Activated T-helper 1 cell treated with anti-CD3 and anti-CD28 coated beads, Interleukin-2, amount 50 U/mL, for 16 hours (primary cell): ENCODE results near the gene TGFBRAP1.
A peak's percentile ranks its signal among the peaks of the same experiment; 100 is the strongest.

Experiments used
- DNase-seq, 2 donors: peaks; one replicate each; pipeline ENCODE4 v3.0.0-alpha.2; 2020; ENCODE audit warnings: low read depth in 1 of 2, low spot score in 1 of 2

Gene TGFBRAP1

DNA sequence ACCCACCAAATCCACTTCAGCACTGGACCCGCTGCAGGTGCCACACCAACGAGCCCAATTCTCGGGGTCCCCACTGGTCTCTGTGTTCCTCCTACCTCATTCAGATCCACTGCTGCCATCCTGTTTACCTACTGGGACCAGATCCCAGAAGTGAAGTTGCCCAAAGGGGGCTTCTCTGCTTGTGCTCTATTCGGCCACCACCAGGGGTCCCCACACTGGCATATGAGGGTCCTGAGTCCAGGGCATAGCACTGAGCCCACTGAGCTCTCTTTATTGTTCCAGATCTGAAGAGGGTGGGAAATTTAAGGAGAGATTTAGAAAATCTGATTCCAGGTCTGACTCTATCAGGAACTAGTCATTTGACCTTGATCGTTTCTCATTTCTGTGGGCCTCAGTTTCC, 85.6 kb downstream of the TGFBRAP1 start:
- DNase-seq = no peak

DNA sequence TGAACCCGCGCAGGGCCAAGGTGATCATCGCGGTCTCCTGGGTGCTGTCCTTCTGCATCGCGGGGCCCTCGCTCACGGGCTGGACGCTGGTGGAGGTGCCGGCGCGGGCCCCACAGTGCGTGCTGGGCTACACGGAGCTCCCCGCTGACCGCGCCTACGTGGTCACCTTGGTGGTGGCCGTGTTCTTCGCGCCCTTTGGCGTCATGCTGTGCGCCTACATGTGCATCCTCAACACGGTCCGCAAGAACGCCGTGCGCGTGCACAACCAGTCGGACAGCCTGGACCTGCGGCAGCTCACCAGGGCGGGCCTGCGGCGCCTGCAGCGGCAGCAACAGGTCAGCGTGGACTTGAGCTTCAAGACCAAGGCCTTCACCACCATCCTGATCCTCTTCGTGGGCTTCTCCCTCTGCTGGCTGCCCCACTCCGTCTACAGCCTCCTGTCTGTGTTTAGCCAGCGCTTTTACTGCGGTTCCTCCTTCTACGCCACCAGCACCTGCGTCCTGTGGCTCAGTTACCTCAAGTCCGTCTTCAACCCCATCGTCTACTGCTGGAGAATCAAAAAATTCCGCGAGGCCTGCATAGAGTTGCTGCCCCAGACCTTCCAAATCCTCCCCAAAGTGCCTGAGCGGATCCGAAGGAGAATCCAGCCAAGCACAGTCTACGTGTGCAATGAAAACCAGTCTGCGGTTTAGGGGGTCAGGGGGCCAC, 87.1 kb downstream of the TGFBRAP1 start:
- no peak for DNase-seq

DNA sequence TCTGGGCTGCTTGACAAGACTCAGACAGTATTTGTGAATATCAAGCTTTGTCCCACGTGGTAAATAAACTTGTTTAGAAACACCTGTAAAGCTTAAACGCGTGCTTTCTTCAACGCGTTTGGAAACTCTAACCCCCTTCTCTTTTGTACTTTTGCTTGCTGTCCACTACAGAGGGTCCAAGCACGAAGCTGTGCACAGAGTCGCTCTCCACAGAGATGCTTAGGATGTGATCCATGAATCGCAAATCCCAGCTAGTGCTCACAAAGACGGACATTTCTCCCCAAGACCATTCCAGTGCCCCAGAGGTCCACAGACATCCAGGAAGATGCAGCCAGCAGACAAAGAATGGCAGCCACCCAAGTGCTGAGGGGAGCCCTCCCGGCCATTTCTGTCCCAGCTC, 88.1 kb downstream of the TGFBRAP1 start, which contains the start of gene GPR45:
Gene GPR45 (plus strand): TSS at position 301 of the 400 bp plus-strand sequence. CDS start 116 bp downstream, outside the sequence.
- no peak for DNase-seq

DNA sequence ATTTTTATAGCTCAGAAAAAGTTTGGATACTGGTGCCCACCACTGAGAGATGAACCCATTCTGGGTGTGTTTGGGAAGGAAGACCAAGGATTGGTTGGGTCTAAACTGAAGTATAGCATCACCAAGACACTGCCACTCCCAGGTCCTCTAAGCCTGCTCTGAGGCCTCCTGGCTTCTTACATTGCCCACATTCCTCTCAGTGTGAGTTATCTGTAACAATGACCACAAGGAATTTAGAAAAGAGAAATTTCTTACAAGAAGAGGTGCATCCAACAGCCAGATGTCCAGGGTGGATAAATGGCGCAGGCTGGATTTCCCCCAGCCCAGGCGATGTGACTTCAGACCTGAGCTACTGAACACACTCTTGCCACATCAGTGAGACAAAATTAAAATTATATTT, 89.6 kb downstream of the TGFBRAP1 start:
- DNase-seq = no peak

DNA sequence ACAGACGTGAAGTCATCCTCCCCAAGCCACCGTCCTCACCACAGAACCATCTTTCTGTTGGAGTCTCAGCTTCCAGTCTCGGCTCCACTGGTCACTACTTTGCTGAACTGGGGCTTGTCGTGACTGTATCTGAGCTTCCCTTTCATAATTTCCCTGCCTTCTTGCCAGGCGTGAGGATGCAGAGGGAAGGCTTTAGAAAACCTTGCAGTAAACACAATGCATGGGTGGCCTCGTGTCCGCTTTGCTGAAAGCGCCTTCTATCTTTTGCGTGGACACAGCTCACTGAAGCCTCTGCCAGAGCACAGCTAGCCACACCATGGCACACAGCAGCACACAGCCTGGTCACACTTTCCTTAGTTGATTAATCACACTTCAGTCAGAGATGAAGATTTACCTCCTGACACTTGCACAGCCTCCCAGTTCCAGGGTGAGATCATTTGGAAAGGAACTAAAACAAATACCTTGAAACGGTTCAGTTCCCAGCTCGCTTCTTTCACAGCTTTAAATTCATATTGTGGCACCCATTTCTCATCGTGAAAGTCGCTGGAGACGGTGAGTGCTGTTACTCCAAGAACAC, 90.8 kb downstream of the TGFBRAP1 start:
- DNase-seq = no peak

DNA sequence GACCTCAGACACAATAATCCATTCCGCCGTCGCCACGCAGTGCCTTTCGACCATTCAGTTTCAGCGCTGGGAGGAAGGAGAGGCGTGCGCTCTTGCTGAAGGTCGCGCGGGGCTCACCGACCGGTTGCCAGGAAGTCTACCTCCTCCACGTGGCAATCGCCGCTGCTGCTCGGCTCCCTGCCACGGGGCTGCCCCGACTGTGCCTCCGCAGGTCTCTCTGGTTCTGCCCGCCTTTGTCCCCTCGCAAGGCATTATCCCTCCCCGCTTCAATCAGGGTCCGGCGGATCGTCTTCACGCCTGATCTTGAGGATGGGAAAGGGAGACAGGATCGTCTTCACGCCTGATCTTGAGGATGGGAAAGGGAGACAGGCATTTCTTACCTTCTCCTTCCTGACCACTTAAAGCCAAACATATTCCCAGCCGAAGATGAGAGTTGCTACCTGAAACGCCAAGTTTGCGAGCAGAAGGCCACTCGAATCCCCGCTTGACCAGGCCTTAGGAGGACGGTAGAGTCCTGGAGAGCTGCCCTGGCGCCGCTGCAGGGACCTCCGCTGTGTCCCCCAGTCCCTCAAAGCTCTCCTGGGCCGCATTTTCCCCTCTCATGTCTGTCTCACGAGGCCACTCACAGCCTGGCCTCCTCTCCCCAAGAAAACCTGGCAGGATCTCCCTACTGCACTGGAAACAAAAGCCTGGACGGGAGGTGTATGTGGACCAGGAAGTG, 92.3 kb downstream of the TGFBRAP1 start:
- DNase-seq = no peak

DNA sequence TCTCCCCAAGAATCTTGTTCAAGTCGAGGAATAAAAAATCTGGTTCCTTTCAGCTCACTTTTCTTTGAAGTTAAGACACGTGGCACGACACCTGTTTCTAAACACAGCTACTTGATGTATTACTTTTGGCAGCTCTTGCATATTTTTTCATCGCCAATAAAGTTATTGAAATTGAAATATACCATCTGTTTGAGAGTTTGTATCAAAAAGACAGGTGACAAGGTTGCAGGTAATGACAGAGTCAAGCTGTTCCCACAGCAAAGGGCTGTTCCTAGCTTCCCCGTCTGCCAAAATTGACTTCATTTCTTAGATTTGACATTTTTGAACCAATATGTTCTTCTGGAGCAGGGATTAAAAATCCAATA, 93.5 kb downstream of the TGFBRAP1 start:
- DNase-seq = no peak

DNA sequence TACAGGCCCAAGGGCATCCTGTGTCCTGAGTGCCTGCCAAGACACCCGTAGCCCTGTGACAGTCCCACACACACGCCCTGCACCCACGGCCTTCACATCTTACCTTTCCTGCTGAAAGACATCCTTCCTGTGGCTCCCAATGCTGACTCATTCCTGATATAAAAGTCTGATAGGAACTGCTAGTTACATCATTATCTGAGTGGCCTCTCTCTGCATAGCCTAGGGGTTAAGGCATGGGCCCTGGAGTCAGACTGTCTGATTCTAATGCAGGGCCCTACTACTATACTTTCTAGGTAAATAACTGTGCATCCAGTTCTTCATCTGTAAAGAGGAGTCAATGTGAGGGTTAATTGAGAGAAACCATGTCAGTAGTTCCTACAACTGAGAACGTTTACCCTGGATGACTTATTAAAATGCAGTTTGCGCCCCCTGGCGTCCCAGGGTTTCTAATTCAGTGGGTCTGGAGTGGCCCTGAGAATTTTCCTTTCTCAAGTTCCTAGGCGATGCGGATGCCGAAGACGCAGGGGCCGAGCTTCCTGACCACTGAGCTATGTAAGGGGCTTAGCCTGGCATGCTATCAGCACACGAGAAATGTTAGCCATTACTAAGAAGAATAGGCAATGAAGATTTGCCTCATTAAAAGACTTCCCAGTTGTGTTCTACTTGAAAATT, 94.0 kb downstream of the TGFBRAP1 start:
- DNase-seq = peak; percentile 20 to 28

DNA sequence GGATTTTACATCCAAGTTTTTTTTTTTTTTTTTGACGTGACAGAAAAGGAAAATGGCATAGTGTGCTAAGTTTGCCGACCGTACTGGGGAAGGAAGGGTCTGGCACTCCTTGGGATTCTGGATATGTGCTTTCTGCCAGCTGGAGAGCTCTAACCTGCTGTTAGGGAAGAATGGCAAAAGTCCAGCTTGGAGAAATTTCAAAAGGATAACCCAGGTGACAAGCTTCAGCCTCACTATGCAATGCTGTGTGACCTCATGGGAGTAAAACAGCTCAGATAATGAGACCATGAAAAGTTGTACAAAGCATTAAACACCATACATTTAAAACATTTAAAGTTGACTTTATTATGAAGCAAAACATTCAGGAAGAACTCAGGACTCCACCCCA, 98.3 kb downstream of the TGFBRAP1 start:
- DNase-seq = no peak

DNA sequence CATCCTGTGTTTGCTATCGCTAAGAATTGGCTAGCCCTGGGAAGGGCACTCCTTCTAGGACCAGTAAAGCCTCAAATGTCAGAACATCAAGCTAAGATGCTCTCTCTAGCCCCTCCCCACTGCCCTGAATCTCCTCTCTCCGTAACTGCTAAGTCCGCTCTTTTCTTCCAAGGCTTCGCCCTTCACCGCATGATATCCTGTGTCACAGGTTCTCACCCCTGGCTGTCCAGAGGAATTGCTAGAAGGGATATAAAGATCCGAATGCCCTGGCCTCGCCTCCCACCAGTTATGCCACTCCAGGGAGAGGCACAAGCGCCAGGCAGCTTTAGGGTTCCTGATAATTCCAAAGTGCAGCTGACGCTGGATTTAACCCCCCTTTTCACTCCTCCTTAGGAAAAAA, 105.1 kb downstream of the TGFBRAP1 start:
- no peak for DNase-seq

DNA sequence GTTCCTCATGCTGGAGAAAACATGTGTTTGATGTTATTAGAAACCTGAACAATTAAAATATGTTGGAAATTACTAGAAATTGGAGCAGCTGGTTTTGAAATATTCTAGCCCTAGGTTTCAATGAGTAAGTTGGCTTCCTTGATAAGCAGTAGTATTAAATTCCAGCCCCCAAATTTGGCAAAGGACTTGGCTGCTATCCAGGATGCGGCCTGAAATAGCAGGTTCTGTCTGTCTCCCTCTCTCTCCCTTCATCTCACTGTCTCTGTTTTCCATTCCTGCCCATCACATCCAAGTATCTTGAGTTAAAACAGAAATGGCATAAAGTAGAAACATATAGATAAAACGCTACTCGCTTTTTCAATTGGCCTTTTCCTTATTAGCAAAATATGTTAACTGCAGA, 108.9 kb downstream of the TGFBRAP1 start:
- DNase-seq = no peak

DNA sequence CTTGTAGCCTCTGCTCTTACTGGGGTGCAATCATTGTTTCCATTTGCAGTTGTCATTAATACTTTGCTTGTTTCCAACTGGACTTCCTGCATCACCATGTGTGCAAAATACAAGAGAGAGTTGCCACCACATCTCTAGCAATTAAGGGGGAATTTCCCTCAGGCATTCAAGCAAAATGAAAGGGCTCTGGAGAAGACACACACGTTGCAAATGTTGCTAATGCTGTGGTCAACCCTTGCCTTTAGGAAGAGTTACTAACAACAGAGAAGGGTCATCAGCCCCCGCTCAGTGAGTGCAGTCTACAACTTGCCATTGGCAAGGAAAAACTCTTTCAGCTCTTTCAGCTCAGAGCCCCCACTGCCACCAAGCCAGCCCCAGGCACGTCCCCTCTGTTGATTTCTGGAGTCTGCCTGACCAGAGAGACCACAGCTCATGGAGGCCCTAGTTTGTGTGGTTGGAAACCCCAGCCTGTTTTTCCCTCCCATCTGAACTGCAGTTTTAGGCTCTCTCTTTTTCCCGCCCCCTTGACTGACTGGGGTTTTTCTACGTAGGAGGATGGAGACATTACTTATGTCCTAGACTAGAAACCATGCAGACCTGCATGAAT, 113.8 kb downstream of the TGFBRAP1 start:
- no peak for DNase-seq
